Testis (tissue), 3 donors: Measurements from ENCODE around the gene RNF224. TPM values are rescaled to one million over a fixed set of nuclear protein-coding genes. Genes with fewer than 3 reads are reported as not detected.

Source experiments
- DNase-seq: peaks from one replicate; pipeline ENCODE4 v3.0.0-alpha.2; 2019
- H3K27ac ChIP-seq, 2 donors: fragments of 200-600 bp; sonication (generic); one replicate each; pipeline ENCODE4 v1.5.1; 2019
- H3K27me3 ChIP-seq: fragments of 200-600 bp; sonication (generic); one replicate; pipeline ENCODE4 v1.5.1; 2019
- H3K36me3 ChIP-seq: fragments of 200-600 bp; sonication (generic); one replicate; pipeline ENCODE4 v1.5.1; 2017; ENCODE audit warnings: low read depth; ENCODE audit errors: missing control alignments
- H3K4me1 ChIP-seq: fragments of 200-600 bp; sonication (generic); one replicate; pipeline ENCODE4 v1.5.1; 2019
- H3K4me3 ChIP-seq, 2 donors: fragments of 200-600 bp; sonication (generic); one replicate each; pipeline ENCODE4 v1.5.1; 2017 to 2019
- H3K9me3 ChIP-seq: fragments of 200-600 bp; sonication (generic); one replicate; pipeline ENCODE4 v1.5.1; 2017
- CTCF ChIP-seq, 3 experiments: fragments of 450-650 bp in 2 of 3; fragments of 200-600 bp in 1 of 3; sonication (generic) in 1 of 3; IDR thresholded peaks; one replicate each; pipeline ENCODE4 v1.5.1; 2016 to 2019; ENCODE audit warnings: antibody characterized with exemption in 3 of 3, mild to moderate bottlenecking in 2 of 3, moderate library complexity in 1 of 3
- POLR2A ChIP-seq: fragments of 450-650 bp; IDR thresholded peaks from one replicate; pipeline ENCODE4 v1.6.1; 2017; ENCODE audit warnings: antibody characterized with exemption, mild to moderate bottlenecking, moderate library complexity
- WGBS, 2 donors: methylation state at CpG; one replicate each; pipeline ENCODE4 v1.1.5; 2018; 5-methylcytosine and 5-hydroxymethylcytosine counted together
- intact Hi-C: fragments of 100-400 bp; cut with DNase I; formaldehyde crosslinking; loops from one replicate; pipeline ENCODE4 v1.15.1; 2023; ENCODE audit warnings: low total_unique reads
- polyA plus RNA-seq: library from polyadenylated mRNA; stranded (reverse); fragments of 350-450 nt; fragmentation: Illumina TruSeq; extraction: RNeasy Lipid Tissue Mini Kit (QIAGEN cat#74804); gene quantifications from one replicate; pipeline ENCODE4 v1.2.3, GENCODE V29; 2014; ENCODE audit warnings: low read depth, low replicate concordance; ENCODE audit not compliant: insufficient read depth
- total RNA-seq, 2 donors: library from RNA; depleted of rRNA; stranded (reverse); fragments of >200 nt; gene quantifications; one replicate each; pipeline ENCODE4 v1.2.3, GENCODE V29; 2016

RNF224 gene
- total and polyA plus RNA-seq, 3 donors from 2014 or later = 0.17 to 0.71 (median 0.37) TPM

DNA sequence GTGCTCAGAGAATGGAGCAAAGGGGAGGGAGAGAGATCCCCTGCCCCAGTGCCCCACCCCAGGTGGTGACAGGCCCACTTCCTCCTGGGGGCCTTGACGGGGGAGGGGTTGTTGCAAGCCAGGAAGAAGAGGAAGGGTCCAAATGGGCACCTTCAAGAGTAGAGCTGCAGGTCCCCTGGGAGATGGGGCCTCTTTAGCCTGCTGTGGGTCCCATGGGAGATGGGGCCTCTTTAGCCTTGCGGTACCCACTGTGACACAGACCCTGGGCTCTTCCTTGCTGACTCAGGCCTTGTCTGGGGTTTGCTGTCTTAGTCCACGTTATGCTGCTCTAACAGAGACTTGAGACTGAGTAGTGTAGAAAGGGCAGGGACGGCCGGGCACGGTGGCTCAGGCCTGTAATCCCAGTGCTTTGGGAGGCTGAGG lies 40.6 kb downstream of the RNF224 start:
- TF ChIP-seq POLR2A (no peak), CTCF (IDR thresholded peaks at IDR 0.05) (no peak)
- DNase-seq = no peak
- Histone ChIP-seq H3K9me3 (no peaks in the 10 kb centered on the region), H3K4me1 (peaks cover 10% of the 10 kb centered on the region), H3K4me3 (no peak overlapping the region), H3K27me3 (no peaks in the 10 kb centered on the region), H3K36me3 (no peaks in the 10 kb centered on the region), H3K27ac (no peak overlapping the region)
- intact Hi-C loops = no loop called here
- 89 to 95% methylated on average over 5 to 6 of the region's 6 CpGs for WGBS, 2 donors

GRCh38 chr9:137268538-137269201 lies 41.4 kb downstream of the RNF224 start:
- no peak for DNase-seq
- H3K36me3 ChIP-seq = no peaks in the 10 kb centered on the region
- TF ChIP-seq POLR2A (no peak), CTCF (IDR thresholded peaks at IDR 0.05) (no peak)

DNA sequence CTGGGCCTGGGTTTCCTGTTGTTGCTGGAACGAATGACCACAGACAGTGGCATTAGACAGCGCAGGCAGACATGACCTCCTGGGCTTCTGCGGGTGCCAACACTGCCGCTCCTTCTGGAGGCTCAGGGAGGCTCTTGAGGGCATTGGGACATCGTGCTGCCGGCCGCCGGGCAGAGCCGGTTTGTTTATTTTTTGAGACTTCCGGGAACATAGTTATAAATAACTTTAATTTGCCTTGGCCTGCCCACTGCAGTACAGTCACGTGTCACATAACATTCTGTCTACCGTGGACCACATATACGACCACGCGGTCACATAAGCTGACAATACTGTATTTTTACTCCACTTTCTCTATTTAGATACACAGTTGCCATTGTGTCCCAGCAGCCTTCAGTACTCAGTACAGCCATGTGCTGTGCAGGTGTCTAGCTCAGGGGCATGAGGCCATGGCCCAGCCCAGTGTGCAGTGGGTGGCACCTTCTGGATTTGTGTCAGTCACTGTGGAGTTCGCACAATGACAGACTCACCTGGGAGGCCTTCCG lies 42.0 kb downstream of the RNF224 start:
- DNase-seq = no peak
- H3K27me3 ChIP-seq = no peaks in the 10 kb centered on the region
- no peaks in the 10 kb centered on the region for H3K36me3 ChIP-seq
- TF ChIP-seq POLR2A = no peak
- no peak for TF ChIP-seq CTCF (IDR thresholded peaks at IDR 0.05)
- no peak overlapping the region for H3K27ac ChIP-seq
- H3K9me3 ChIP-seq = no peaks in the 10 kb centered on the region
- no peak overlapping the region for H3K4me3 ChIP-seq
- H3K4me1 ChIP-seq = peaks cover 10% of the 10 kb centered on the region
- WGBS, 2 donors = 41 to 62% methylated on average over 17 of the region's 17 CpGs
- intact Hi-C loops = no loop called here

More at GRCh38 chr9:137268538-137269201, 41.4 kb downstream of the RNF224 start:
- Histone ChIP-seq H3K9me3 (no peaks in the 10 kb centered on the region), H3K27ac (no peak overlapping the region), H3K4me3 (no peak overlapping the region), H3K4me1 (peaks cover 10% of the 10 kb centered on the region), H3K27me3 (no peaks in the 10 kb centered on the region)
- 69 to 73% methylated on average over 19 of the region's 19 CpGs for WGBS, 2 donors
- intact Hi-C loops = no loop called here

DNA sequence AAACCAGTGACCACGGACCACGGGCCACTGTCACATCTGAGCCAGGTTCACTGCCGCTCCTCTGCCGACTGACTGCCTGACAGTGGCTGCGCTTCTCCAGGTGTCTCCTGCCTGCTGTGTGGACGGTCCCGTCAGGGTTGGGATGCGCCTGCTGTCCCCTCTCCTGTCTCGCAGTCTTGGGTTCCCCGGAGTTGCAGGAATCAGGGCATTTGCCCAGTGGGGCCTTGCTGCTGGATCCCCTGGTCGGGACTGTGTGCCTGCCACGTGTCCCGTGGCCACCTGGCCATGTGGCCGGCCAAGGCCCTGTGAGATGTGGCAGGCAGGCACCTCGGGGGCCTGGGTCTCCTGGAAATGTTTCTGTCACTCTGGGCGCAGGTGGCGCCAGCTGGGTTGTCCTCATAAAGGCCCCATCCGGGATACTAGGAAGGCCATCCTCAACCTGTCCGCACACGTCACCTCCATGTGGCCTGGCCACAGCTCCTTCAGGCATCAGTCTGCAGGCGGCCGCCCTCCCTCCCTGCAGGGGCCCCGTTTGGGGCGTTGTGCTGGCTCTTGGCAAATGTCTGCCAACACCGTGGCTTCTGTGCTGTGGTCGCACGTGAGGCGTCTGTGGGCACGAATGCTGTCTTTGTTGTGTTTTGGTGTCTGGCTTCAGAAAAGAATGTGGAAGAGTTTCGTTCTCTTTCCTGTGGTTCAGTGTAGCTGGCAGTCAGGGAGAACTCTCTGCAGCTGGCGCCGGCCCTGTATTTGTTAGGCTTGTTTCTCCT lies 43.8 kb downstream of the RNF224 start:
- intact Hi-C loops = no loop called here
- no peak overlapping the region for H3K4me3 ChIP-seq
- no peaks in the 10 kb centered on the region for H3K9me3 ChIP-seq
- no peaks in the 10 kb centered on the region for H3K36me3 ChIP-seq
- DNase-seq = no peak
- H3K4me1 ChIP-seq = peaks cover 11% of the 10 kb centered on the region
- WGBS, 2 donors = 90 to 91% methylated on average over 29 to 32 of the region's 32 CpGs
- no peak overlapping the region for H3K27ac ChIP-seq
- H3K27me3 ChIP-seq = no peaks in the 10 kb centered on the region
- no peak for TF ChIP-seq POLR2A
- TF ChIP-seq CTCF (IDR thresholded peaks at IDR 0.05) = no peak
